Left lobe of liver (tissue), 2 donors: ENCODE results near the gene SGK1. TPM values are rescaled to one million over a fixed set of nuclear protein-coding genes. Genes with fewer than 3 reads are reported as not detected.
A peak's percentile ranks its signal among the peaks of the same experiment; 100 is the strongest.

Experiments
- ATAC-seq: fragments of 200-7000 bp; cut with Tn5 transposase; one replicate; pipeline ENCODE4 v1.9.1; 2020; ENCODE audit warnings: mild to moderate bottlenecking, moderate library complexity
- DNase-seq: peaks from one replicate; pipeline ENCODE4 v3.0.0-alpha.2; 2020; ENCODE audit warnings: low spot score
- total RNA-seq: library from RNA; stranded (reverse); gene quantifications from one replicate; pipeline ENCODE4 v1.2.1, GENCODE V29; 2021
- donor health status: DM: no; HTN: no; CAD: no; lungs with moderate emphysema.
- donor health status: DM: no; HTN: yes; CAD: no.

SGK1 gene
- 23.1 TPM for total RNA-seq

DNA sequence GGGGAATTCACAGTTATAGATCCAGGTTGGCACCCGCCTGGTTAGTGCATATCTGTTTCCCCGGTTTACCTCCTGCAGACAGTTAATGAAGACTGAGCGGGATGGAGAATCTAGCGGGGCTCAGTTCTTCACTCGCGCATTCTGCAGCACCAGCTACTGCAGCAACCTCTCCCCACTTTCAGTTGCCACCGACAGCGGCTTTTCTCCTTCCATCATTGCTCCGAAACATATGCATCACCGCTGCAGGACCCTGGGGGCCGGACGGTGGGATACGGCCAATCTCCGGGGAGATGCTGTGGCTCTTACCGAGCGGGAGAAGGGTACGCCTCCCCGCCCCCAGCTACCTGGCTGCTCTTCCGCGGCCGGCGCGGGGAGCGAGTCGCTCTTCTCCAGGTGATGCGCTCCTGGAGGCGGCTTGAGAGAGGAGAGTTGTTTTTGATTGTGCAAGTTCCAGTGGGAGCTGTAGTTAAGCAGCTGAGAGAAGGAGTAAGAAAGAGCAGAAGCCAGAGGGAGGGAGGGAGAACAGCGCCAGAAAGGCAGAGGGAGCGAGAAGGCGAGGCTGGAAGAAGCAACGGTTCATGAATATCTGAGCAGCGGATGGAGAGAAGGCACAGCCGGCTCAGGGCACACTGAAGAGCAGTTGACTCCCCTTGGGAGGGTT is at the start of gene SGK1:
Gene SGK1 (minus strand): TSS at position 642 of the 661 bp plus-strand sequence. CDS start 652 bp downstream, outside the sequence.
- ATAC-seq (peak; percentile 50), DNase-seq (no peak)

DNA sequence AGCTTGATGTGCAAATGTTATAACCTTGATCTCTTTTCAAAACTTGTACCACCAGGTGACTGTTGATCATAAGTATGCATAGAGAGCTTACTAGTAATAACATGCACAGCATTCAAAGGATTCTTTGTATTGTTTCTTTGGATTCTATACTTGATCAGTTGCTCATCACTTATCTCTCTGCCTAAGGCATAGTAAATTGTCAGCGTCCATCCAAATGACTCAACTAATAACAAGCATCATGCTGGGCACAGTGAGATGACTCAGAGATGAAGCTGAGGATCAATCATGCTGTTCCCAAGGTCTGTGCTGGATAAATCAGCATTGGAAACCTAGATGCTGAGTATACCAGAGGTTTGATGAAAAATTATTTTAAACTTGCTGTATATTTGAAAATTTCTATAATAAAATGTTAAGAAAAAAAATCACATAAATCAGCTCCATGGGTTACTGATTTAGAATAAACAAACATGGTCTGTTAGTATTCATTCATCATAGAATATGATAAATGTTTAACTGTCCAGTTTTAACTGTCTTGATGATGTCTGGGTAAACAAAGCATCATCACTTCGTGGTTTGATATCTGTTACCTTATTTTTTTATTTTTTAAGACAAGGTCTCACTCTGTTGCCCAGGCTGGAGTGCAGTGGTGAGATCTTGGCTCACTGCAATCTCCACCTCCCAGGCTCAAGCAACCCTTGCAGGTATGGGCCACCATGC is 45.6 kb upstream of the SGK1 start:
- DNase-seq, result no peak
- no peak for ATAC-seq

DNA sequence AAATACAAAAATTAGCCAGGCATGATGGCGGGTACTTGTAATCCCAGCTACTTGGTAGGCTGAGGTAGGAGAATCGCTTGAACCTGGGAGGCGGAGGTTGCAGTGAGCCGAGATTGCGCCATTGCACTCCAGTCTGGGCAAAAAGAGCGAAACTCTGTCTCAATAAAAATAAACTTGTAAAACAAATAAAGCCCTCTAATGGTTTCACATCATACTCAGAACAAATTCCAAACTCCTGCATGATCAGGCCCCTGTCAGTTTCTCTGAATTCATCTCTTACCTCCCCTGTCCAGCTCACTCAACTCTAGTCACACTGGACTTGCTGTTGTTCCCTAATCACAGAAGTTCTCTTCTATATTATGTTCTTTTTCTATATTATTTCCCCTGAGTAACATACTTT is 43.1 kb upstream of the SGK1 start:
- DNase-seq (peak; percentile 62), ATAC-seq (peak; percentile 94)

DNA sequence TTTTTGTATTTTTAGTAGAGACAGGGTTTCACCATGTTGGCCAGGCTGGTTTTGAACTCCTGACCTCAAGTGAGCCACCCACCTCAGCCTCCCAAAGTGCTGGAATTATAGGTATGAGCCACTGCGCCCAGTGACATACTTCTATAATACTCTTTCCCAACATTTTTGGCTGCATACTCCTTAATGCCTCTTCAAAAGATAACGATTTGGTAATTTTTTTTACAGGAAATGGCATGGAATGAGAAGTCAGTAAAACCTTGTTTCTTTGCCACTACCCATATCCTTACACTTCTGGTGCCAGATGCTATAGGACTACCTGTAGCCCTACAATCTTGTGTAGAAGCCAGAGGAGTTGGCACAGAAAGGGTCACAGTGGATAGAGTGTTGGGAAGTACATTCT is 41.4 kb upstream of the SGK1 start:
- DNase-seq (no peak), ATAC-seq (no peak)

DNA sequence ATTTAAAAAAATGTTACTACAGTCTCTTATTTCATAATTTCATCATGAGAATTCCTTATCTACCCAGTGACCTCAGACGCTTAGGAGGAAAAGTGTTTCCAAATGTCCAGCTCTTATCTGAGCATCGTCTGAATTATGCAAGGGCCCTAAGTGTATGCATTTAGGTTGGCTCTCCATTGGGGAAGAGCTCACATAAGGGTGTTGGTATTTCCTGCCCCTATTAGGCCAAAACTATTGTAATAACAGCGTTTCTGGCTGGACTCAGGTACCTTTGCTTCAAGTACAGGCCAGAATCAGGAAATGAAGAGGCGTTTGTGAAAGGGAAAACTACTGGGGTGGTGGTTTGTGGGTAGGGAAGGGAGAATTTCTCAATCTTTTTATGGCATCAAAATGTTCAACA is 40.4 kb upstream of the SGK1 start:
- DNase-seq (no peak), ATAC-seq (peak; percentile 23)

DNA sequence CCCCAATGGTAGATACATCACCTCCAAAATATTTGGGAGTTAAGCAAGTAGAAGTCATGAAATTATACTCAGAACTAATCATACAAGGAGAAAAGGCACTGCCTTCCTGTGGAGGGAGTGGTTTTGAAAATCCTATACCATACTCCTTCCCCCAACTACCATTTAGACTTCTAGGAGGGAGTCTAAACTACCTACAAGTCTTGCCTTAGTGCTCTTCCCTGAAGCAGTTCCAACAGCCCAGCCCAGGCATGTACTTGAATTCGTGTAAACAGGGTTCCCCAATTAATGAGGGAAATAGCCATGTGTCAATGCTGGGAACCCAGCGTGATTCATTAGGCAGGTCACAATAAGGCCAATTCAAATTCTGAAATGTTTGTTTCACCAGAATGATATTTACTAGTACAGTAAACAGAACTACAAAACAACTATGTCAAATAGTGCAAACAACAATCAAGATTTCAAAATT is 39.1 kb upstream of the SGK1 start:
- ATAC-seq (no peak), DNase-seq (no peak)

DNA sequence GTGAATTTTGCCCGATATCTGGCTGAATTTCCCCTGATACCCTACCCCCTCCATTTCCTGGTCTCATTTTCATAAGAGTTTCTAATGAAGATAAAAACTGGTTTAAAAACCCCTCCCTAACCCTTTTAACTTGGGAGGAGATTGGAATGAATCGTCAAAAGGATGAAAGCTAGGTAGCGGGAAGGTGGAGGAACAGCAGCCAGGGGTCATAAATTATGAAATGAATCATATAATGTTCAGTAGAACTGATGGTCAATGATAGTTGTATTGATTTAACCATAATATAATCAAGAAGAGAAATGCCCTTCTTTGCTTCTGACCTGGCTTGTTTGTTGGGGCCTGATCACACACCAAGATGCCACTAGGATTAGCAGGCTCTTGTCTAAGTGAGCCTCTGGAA is 38.5 kb upstream of the SGK1 start:
- ATAC-seq, result no peak

DNA sequence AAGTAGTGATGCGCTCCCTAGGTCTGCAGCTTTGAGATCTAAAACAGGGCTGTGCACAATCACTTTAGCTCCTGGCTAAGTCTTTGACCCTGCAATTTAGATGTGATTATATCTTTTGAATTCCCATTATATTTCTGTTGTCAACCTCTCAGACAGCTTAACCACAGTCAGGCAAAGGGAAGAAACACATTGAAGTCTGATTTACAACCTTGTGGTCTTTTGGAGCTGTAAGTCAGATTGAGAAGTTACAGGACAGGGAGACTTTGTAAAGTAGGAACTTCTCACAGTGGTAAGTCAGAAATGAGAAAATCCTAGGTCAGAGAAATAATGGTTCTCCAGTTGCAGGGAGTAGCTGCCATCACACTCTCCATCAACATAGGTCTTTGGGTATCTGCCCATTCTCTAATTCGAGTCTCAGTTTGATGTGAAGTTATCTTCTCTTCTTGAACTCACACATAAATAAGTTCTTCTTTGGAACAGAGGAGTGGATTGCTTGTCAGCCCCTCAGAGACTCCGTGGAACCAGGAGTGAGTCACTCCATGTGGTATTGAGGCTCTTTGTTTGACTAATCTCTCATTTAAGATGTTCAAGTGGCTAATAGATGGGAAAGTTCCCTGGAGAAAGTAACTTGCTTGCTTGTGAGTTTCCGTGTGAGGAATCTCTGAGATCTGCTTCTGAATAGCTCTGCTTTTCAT is 35.0 kb upstream of the SGK1 start:
- ATAC-seq (no peak), DNase-seq (no peak)

More for the DNA sequence above, 38.5 kb upstream of the SGK1 start:
- no peak for DNase-seq

DNA sequence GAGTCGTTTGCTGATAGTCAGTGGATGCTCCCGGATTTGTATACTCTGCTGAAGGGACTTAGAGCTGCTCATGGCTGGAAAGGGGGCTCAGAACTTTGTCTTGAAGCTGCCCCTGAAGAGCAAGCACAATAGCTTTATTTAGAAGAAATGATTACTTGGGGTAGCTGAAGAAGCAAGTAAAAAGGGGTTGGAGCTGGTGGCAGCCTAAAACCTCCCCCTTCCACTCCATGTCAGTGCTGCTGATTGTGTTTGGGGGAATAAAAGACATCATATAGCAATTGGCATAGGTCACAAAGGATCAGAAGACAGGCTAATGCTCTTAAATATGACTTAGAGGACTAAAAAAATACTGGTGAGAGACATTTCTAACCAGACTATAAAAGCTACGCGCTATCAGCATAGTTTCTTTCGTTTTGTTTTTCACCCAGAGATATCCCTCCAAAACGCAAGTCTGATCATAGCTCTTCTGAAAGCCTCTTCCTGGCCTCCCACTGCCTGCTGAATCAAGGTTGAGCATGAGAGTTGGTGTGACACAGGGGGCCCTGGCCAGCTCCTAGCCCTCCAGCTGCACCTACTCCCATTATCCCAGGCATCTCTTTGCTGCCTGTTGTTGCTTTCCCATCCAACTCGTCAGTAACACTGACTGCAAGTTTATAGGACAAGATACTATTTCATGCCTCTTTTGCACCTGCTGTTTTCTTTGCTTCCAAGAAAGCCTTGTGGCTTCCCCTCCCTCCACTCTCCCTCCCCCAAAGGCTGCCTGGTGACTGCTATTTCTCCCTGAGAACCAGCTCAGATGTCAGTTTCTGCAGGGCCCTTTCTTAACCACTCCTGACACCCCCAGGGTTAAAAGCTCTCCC is 33.9 kb upstream of the SGK1 start:
- DNase-seq (no peak), ATAC-seq (no peak)

DNA sequence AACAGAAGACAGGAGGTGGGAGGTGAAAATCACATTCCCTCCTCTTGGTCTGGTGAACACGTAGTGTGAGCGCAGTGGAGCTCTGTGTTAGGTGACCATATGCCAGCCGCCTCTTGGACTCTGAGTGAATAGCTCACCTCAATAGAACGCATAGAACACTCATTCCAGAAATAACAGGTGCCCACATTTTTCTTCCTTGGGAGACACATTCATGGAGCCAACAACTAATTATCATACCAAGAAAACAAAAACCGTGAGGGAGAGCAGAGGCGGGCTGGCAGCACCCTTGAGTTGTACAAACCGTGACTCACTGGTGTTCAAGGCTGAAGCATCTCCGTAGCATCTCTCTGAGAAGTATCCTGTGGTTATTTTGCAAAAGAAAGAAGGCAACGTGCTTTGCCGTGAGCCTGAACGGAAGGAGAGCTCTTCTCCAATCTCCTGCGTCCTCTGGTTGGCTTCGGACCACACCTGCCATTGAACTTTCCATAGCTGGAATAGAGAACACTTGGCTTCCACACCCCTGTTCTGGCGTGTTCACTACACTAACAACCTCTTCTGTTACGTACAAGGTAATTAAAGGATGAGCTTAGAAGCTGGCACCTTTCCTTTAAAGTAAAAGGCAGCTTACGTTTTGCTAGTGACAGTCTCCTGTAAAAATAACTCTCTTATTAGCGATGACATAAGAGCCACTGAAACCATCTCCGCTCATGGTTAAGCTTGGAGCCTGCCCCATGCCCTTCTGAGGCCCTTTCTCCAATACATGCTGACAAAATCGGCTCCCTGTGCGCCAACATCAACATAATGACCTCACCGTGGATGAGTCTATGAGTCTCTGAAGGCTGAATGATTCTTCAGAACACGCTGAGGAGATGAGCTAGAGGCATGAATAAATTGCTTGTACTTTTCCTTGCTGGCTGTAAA is 30.2 kb upstream of the SGK1 start:
- no peak for ATAC-seq

DNA sequence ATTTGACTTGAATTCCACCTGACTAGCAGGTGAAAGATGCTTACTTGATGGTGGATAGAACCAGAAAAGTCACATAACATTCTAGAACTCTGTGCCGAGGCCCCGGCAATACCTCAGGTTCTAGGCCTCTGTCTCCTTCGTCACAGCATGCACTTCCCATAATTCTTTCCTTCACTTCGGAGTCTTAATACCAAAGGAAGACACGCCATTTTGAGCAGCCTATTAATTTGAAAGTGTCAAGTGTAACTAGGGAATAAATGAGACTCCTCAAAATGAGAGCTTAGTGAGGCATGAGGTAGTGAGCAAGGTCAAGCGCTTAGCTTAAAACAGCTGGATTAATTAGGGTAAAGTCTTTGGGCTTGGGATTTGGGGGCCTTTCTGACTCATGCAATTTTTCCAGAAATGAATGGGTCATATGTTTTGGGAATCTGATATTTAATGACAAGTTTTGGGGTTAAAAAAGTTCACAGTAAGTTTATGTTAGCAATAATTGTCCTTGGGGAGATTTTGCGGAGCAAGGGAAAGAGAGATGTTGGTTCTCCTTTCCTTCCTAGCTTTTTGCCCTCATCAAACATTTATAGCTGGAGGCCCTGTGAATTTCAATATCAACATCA is 29.1 kb upstream of the SGK1 start:
- DNase-seq (no peak), ATAC-seq (no peak)

More for the DNA sequence above, 30.2 kb upstream of the SGK1 start:
- DNase-seq, result no peak

DNA sequence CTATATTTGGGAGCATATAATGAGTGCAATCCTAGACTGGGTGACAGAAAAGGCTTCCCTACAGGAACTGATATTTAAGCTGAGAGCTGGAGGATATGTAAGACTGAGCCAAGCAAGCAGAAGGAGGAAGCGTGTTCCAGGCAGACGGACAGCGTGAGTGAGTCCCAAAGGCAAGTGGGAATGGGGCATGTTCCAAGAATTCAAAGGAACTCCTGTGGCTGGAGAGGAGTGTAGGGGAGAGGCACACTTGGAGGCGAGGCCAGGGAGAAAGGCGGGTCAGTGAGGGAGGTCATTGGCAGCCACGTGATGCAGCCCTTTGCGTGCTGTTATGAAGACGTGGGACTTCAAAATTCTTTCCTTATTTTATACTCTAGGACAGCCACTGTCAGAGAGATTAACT is 27.9 kb upstream of the SGK1 start:
- ATAC-seq, result peak; percentile 47
- no peak for DNase-seq

DNA sequence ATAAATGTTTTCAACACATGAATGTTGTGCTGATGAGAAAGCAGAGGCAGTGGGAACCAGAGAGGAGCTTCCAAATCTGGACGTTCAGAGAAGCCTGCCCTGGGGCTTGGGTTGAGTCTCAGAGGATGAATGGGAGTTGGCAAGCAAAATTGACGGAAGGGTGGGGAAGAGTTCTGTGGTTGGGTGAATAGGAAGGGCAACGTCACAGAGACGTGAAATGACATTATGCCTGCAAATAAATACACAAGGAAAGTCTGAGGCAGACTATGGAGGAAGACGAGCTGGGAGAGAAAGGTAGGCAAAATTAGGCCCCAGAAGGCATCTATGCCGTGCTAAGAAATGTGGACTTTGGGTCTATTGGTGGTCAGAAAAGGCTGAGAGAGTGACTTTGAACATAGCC is 25.2 kb upstream of the SGK1 start:
- no peak for ATAC-seq

DNA sequence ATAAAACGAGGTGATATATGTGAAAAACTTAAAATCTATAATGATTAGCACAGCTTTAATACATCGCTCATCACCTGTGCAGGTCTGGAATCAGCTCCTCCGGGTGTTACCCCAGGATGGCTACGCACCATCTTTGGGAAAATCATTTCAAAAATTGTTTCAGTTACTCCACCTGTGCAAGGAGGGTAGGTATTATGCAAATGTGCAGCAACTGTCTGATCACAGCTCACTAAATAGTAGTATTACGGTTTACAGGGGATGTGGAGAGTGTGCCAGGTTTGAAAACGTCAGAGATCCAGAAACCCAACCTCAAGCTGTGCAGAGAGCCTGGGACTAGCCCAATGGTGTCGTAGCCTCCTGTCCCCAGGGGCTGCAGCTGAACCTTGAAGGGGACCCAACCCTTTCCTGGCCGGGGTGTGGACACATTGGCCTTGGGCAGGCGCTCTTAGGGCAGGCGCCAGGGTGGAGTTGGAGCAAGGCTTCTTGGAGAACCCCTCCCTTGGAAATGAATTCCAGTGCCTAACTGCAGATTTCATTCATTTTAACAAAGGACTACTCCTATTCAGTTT is 24.2 kb upstream of the SGK1 start:
- ATAC-seq (no peak), DNase-seq (no peak)

More for the DNA sequence above, 25.2 kb upstream of the SGK1 start:
- DNase-seq, result no peak

DNA sequence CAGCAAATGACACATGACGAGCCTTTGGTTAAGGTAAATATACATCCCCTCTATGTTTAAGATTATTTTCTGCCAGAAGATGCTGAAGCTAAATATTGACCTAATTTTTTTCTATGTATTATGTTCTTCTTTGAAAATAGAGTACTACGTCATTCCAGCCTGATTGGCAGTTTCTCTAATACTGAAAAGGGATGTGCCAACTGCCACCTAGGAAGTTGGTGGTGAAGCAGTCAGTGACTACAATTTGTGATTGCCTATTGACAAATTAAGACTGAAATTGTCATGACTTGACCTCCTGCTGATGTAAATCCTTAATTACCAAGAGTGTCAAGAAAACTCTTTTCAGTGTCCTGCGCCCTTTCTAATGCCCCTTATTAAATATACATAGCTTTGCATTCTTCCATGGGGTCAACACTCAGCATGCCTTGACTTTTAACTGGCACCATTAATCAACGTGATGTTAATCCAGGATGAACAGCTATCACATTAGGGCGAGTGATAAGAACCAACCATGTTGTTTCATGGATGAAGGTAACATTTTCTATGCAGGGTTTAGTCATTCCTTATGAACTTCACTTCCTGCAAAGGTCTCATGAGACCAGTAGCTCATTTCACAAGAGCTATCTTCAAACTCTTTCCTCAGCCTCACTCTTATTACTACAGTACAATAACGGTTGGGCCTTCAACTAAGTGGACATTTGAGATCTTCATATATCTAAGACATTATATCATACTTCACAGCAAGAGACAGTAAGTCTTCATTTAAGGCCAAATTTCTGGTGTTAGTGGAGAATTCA is 22.5 kb upstream of the SGK1 start:
- ATAC-seq (no peak), DNase-seq (no peak)

DNA sequence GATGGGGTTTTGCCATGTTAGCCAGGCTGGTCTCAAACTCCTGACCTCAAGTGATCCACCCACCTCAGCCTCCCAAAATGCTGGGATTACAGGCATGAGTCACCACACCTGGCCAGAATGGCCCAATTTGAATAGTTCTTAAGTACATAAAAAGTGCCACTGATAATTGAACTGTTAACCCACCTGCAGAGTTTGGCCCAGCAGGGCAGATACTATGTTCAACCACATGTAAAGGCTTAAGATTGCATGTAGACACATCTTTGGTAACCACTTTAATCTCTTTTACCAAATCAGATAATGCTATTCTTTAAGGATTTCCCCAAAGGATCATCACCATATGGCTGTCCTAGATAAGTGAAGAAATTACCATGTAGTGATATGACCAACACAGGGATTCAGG is 21.3 kb upstream of the SGK1 start:
- ATAC-seq (no peak), DNase-seq (no peak)

DNA sequence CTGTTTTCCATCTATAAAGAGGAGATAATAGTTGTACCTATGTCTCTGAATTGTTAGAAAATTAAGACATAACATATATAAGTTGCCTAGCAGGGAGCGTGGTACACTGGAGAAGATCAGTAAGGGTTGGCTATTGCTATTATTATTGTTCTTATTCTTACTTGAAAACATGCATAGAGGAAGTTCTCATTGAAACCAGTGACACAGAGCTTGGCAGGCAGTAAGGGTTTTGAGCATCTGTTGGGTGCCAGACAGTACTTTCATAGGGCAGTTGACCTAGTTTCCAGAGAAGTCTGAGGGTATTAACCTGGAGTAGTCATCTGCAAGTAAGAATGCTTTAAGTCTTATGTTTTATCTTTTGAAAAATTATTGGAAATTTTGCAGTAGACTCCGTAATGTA is 13.3 kb upstream of the SGK1 start:
- ATAC-seq (peak; percentile 66), DNase-seq (no peak)

DNA sequence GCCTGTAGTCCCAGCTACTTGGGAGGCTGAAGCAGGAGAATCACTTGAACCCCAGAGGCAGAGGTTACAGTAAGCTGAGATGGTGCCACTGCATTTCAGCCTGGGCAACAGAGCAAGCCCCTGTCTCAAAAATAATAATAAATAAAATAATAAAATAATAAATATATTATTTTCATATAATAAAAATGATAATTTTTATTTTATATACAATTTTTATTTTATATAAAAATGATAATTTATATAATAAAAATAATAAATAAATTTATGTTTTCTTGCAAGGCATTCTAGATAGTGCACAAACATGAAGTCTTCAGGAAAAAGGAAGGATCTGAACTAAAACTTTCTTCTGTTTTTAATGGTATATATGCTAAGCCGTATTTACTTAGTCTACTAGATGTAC is 12.6 kb upstream of the SGK1 start:
- ATAC-seq (no peak), DNase-seq (no peak)
